K562 (cell line): Measurements from ENCODE around the gene BAG1. TPM values are rescaled to one million over a fixed set of nuclear protein-coding genes. Genes with fewer than 3 reads are reported as not detected.
A peak's percentile ranks its signal among the peaks of the same experiment; 100 is the strongest.

Experiments used
- ATAC-seq: fragments of 200-7000 bp; cut with Tn5 transposase; 3 replicates; pipeline ENCODE4 v1.9.1; 2020; ENCODE audit warnings: moderate library complexity
- BruUV-seq: library from RNA; stranded (reverse); fragments of 400-500 nt; replicated peaks from 2 replicates; lab custom pipeline; 2021; lab: Mats Ljungman, UMichigan
- CTCF ChIA-PET: fragments of 300-600 bp; formaldehyde crosslinking; extraction: SDS; loops from one replicate; lab custom pipeline; 2021; ENCODE audit warnings: low intra/inter-chr PET ratio; lab: Yijun Ruan, JAX
- POLR2A ChIA-PET: fragments of 300-600, 350-650 bp; sonication (Branson Sonifier 250); formaldehyde crosslinking; extraction: SDS; loops from one replicate; lab custom pipeline; 2021; ENCODE audit warnings: antibody characterized with exemption, inconsistent platforms; lab: Yijun Ruan, JAX
- DNase-seq, 4 experiments: peaks; one replicate each; pipeline versions ENCODE4 v3.0.0 to v3.0.0-alpha.2; 2011 to 2018; ENCODE audit warnings: low spot score in 3 of 4, mixed read lengths in 3 of 4; ENCODE audit errors: extremely low read depth in 1 of 4
- FAIRE-seq: peaks from 2 replicates; lab custom pipeline; 2011; peaks lifted over from hg19 to GRCh38; lab: Jason Lieb, UNC
- H2AFZ ChIP-seq: 2 replicates; pipeline ENCODE4 v1.6.0; 2011; ENCODE audit warnings: low read depth, low read length, control low read depth, inconsistent platforms
- H3K27ac ChIP-seq: fragments of 200-600 bp; 3 replicates; pipeline ENCODE4 v1.8.0; 2011; ENCODE audit warnings: low read depth, mild to moderate bottlenecking, control low read depth, inconsistent platforms, low read length, moderate library complexity, mixed read lengths; ENCODE audit errors: extremely low read depth
- H3K27me3 ChIP-seq, 2 experiments: fragments of 300-600 bp in 1 of 2; 2 replicates in 1 of 2; 3 replicates in 1 of 2; pipeline versions ENCODE4 v1.6.0 to v1.8.0; 2011; ENCODE audit warnings: inconsistent platforms in 2 of 2, low read length in 2 of 2, mild to moderate bottlenecking in 1 of 2, mixed read lengths in 1 of 2, moderate library complexity in 1 of 2; ENCODE audit not compliant: control insufficient read depth in 2 of 2, insufficient read depth in 2 of 2
- H3K36me3 ChIP-seq: fragments of 300-600 bp; 3 replicates; pipeline ENCODE4 v1.8.0; 2011; ENCODE audit warnings: mild to moderate bottlenecking, low read length, inconsistent platforms; ENCODE audit not compliant: control insufficient read depth, insufficient read depth
- H3K4me1 ChIP-seq, 2 experiments: fragments of 200-600 bp in 1 of 2; replicated peaks in 1 of 2; 2 replicates in 1 of 2; 3 replicates in 1 of 2; pipeline versions ENCODE4 v1.5.1 to v1.8.0; 2011; ENCODE audit warnings: inconsistent platforms in 2 of 2, low read length in 2 of 2, mild to moderate bottlenecking in 1 of 2, mixed read lengths in 1 of 2, moderate library complexity in 1 of 2; ENCODE audit not compliant: control insufficient read depth in 2 of 2, insufficient read depth in 2 of 2
- H3K4me2 ChIP-seq: 2 replicates; pipeline ENCODE4 v1.6.1; 2011; ENCODE audit warnings: low read length, control low read depth, inconsistent platforms, mixed read lengths; ENCODE audit not compliant: insufficient read depth
- H3K4me3 ChIP-seq: fragments of 200-600 bp; sonication (generic), shearing (Covaris generic); 2 replicates; pipeline ENCODE4 v1.5.1; 2016; ENCODE audit warnings: control low read depth, inconsistent platforms
- H3K79me2 ChIP-seq: fragments of 200-600 bp; 3 replicates; pipeline ENCODE4 v1.8.0; 2011; ENCODE audit warnings: low read length, inconsistent platforms; ENCODE audit not compliant: control insufficient read depth, insufficient read depth
- H3K9ac ChIP-seq, 2 experiments: 2 replicates each; pipeline versions ENCODE4 v1.6.0 to v1.6.1; 2011; ENCODE audit warnings: low read depth in 2 of 2, low read length in 2 of 2, control low read depth in 1 of 2, inconsistent platforms in 1 of 2, mild to moderate bottlenecking in 1 of 2, mixed read lengths in 1 of 2; ENCODE audit not compliant: insufficient read depth in 1 of 2
- H3K9me1 ChIP-seq: one replicate; pipeline ENCODE4 v1.6.0; 2011; ENCODE audit warnings: inconsistent platforms, mild to moderate bottlenecking, low read length, moderate library complexity; ENCODE audit not compliant: control insufficient read depth, insufficient read depth
- H3K9me3 ChIP-seq: replicated peaks from 2 replicates; pipeline ENCODE4 v1.5.1; 2011; ENCODE audit warnings: low read depth, low read length, inconsistent platforms; ENCODE audit not compliant: control insufficient read depth, insufficient read depth
- H4K20me1 ChIP-seq: replicated peaks from 2 replicates; pipeline ENCODE4 v1.6.1; 2011; ENCODE audit warnings: low read length, inconsistent platforms, mixed read lengths; ENCODE audit not compliant: control insufficient read depth, insufficient read depth
- ARNT ChIP-seq, 2 experiments: fragments of 450-650 bp; IDR thresholded peaks; 2 replicates each; pipeline ENCODE4 v1.6.1; 2016; ENCODE audit warnings: mild to moderate bottlenecking in 1 of 2
- HNRNPH1 ChIP-seq: fragments of 200-400 bp; formaldehyde crosslinking; optimal IDR thresholded peaks from 2 replicates; pipeline ENCODE3; 2017; ENCODE audit warnings: low read depth, mild to moderate bottlenecking, low read length, moderate library complexity
- JUND ChIP-seq, 2 experiments: IDR thresholded peaks; 2 replicates in 1 of 2; 3 replicates in 1 of 2; pipeline ENCODE4 v1.6.1; 2011; ENCODE audit warnings: borderline replicate concordance in 2 of 2, low read depth in 2 of 2, low read length in 2 of 2, improper control_type of control experiment in 1 of 2, missing biosample characterization in 1 of 2, missing genetic modification characterization in 1 of 2, missing genetic modification reagents in 1 of 2
- MAFG ChIP-seq: fragments of 450-650 bp; conservative IDR thresholded peaks from 2 replicates; pipeline ENCODE4 v1.6.1; 2016; ENCODE audit warnings: missing genetic modification characterization, missing compliant biosample characterization
- MEIS2 ChIP-seq: fragments of 450-650 bp; IDR thresholded peaks from 2 replicates; pipeline ENCODE4 v1.6.1; 2014; ENCODE audit warnings: mild to moderate bottlenecking; ENCODE audit not compliant: partially characterized antibody
- MXD1 ChIP-seq: fragments of 250-450 bp; sonication (Bioruptor Pico); IDR thresholded peaks from 2 replicates; pipeline ENCODE4 v1.8.0; 2021; ENCODE audit warnings: borderline replicate concordance, mild to moderate bottlenecking, moderate library complexity; ENCODE audit not compliant: poor library complexity, severe bottlenecking
- PBX2 ChIP-seq, 2 experiments: IDR thresholded peaks in 1 of 2; conservative IDR thresholded peaks in 1 of 2; 2 replicates each; pipeline ENCODE4 v1.6.1; 2016; ENCODE audit warnings: low read depth in 2 of 2, mild to moderate bottlenecking in 1 of 2, missing compliant biosample characterization in 1 of 2, missing genetic modification characterization in 1 of 2, moderate library complexity in 1 of 2
- SMARCC2 ChIP-seq: fragments of 450-650 bp; IDR thresholded peaks from 2 replicates; pipeline ENCODE4 v1.6.1; 2017; ENCODE audit warnings: antibody characterized with exemption, moderate library complexity, mild to moderate bottlenecking, low read depth
- TBP ChIP-seq: optimal IDR thresholded peaks from 2 replicates; pipeline ENCODE3; 2011; ENCODE audit warnings: low read depth, low read length, improper control_type of control experiment
- TRIM24 ChIP-seq, 2 experiments: fragments of 450-650 bp; IDR thresholded peaks; 2 replicates each; pipeline ENCODE4 v1.6.1; 2016
- ZNF384 ChIP-seq: IDR thresholded peaks from 2 replicates; pipeline ENCODE4 v1.6.1; 2012; ENCODE audit warnings: low read depth, low read length, improper control_type of control experiment
- ZNF592 ChIP-seq: fragments of 450-650 bp; IDR thresholded peaks from 2 replicates; pipeline ENCODE4 v1.6.1; 2017; ENCODE audit warnings: antibody characterized with exemption, mild to moderate bottlenecking
- WGBS: fragments of 100-300 bp; shearing (Covaris generic); methylation state at CpG from one replicate; pipeline ENCODE4 v1.1.6; 2016; ENCODE audit warnings: low coverage, mixed read lengths; ENCODE audit not compliant: insufficient coverage; ENCODE audit errors: missing lambda C conversion rate; 5-methylcytosine and 5-hydroxymethylcytosine counted together
- in situ Hi-C: fragments of 300-500 bp; cut with MboI; formaldehyde crosslinking; loops from 4 replicates; pipeline ENCODE4 v1.15.0; 2018; ENCODE audit warnings: inconsistent platforms, mixed read lengths
- intact Hi-C: fragments of 100-400 bp; cut with micrococcal nuclease; formaldehyde crosslinking; loops from 2 replicates; pipeline ENCODE4 v1.14.2; 2022
- polyA plus RNA-seq, 8 experiments: library from polyadenylated mRNA; depleted of rRNA in 4 of 8; stranded (reverse) in 5 of 8; unstranded in 3 of 8; fragments of >200 nt; fragmentation: Nextera tagmentation in 2 of 8; fragmentation: Illumina TruSeq in 1 of 8; extraction: Ambion mirVana in 2 of 8; extraction: Trizol in 1 of 8; gene quantifications; 2 replicates each; pipeline versions ENCODE4 v1.2.1 to v1.2.3, GENCODE V29; 2011 to 2014; ENCODE audit warnings: inconsistent platforms in 1 of 8, missing spikeins in 1 of 8
- total RNA-seq, 7 experiments: library from RNA; depleted of rRNA in 6 of 7; stranded (reverse); fragments of >200 nt in 6 of 7; fragmentation: Illumina TruSeq in 2 of 7; extraction: Trizol in 2 of 7; gene quantifications; 2 replicates each; pipeline versions ENCODE4 v1.2.1 to v1.2.3, GENCODE V29; 2011 to 2021; ENCODE audit warnings: low replicate concordance in 1 of 7
- TF ChIP-seq, protein P1 (sequence below): fragments of 450-650 bp; IDR thresholded peaks from 2 replicates; pipeline ENCODE4 v1.6.1; 2016; ENCODE audit warnings: low read depth, mild to moderate bottlenecking, moderate library complexity

The BAG1 gene
- total and polyA plus RNA-seq, 9 of the 15 experiments (the other 6 are each of a cell fraction or from before 2014, with no cell fraction given) = 9.7 to 106 (median 56.9) TPM

DNA sequence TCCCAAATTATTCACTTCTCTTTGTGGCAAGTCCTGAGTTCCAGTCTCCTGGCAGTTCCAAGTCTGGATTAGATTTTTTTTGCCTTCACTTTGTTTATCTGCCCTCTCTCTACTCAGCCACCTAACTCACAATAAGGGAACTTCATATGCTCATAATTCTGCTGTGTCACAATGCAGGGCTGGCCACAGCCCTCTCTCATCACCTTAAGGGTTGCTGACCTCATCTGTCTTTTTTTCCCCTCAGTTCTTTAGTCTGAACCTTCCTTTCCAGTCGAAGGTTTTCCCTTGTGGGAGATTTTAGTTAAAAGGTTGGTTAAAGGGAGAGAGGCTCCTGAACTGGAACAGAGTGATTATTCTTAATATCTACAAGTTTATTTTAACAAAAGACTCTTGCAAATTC, 4.1 kb downstream of the BAG1 start:
- no peak overlapping the region for H3K4me3 ChIP-seq
- no TSS peak for BruUV-seq
- no peaks in the 10 kb centered on the region for H3K9me3 ChIP-seq
- no peaks in the 10 kb centered on the region for H3K27me3 ChIP-seq
- H3K27ac ChIP-seq = peak overlapping the region; percentile 49; the same call in 2 of the 3 replicates
- CTCF ChIA-PET = no interaction called here
- H2AFZ ChIP-seq = no peak overlapping the region
- intact Hi-C loops = no loop called here
- in situ Hi-C loops = no loop called here
- H3K9me1 ChIP-seq = peaks cover under 1% of the 10 kb centered on the region
- ATAC-seq = peak; percentile 12; the same call in 2 of the 3 replicates
- WGBS = 50% methylated on average over 1 of the region's 1 CpG
- H3K9ac ChIP-seq = no peak overlapping the region; a peak in 1 of 4 replicates
- POLR2A ChIA-PET = no interaction called here
- H3K4me1 ChIP-seq = peaks cover 5 to 12% of the 10 kb centered on the region in 2 experiments; a peak in 3 of 5 replicates
- H4K20me1 ChIP-seq = no peaks in the 10 kb centered on the region
- FAIRE-seq = no peak
- DNase-seq = peak in 2 of 4 experiments; percentile 37 to 47
- H3K79me2 ChIP-seq = peaks cover 63% of the 10 kb centered on the region
- H3K36me3 ChIP-seq = peaks cover 71% of the 10 kb centered on the region
- H3K4me2 ChIP-seq = no peak overlapping the region
- no peak for TF ChIP-seq ARNT (IDR thresholded peaks at IDR 0.05)
- peak; percentile 7; the same call in 1 of the 2 replicates for TF ChIP-seq ZNF592
- TF ChIP-seq, protein P1, sequence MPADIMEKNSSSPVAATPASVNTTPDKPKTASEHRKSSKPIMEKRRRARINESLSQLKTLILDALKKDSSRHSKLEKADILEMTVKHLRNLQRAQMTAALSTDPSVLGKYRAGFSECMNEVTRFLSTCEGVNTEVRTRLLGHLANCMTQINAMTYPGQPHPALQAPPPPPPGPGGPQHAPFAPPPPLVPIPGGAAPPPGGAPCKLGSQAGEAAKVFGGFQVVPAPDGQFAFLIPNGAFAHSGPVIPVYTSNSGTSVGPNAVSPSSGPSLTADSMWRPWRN = no peak
- peak; percentile 87 for TF ChIP-seq MAFG (tag)
- TF ChIP-seq MXD1 (CRISPR knock-in tag) = no peak
- TF ChIP-seq TRIM24 (IDR thresholded peaks at IDR 0.05) = no peak
- no peak for TF ChIP-seq TBP
- TF ChIP-seq PBX2 (CRISPR knock-in tag; IDR thresholded peaks at IDR 0.05; ENCODE audit: low read depth) = no peak
- TF ChIP-seq PBX2 (tag; conservative IDR thresholded peaks at IDR 0.05; ENCODE audit: low read depth) = peak; percentile 72
- peak; percentile 40; the same call in 1 of the 2 replicates for TF ChIP-seq JUND (IDR thresholded peaks at IDR 0.05; ENCODE audit: borderline replicate concordance, low read depth, low read length)
- TF ChIP-seq JUND (tag; IDR thresholded peaks at IDR 0.05; ENCODE audit: borderline replicate concordance, low read depth, low read length) = peak; percentile 55; the same call in 1 of the 3 replicates
- 0 out of 2 replicates have a peak, but pooled peaks have one; percentile 22 for TF ChIP-seq ZNF384
- TF ChIP-seq HNRNPH1 = no peak
- no peak for TF ChIP-seq SMARCC2
- TF ChIP-seq MEIS2 = peak; percentile 84
